Effector memory CD4-positive, alpha-beta T cell (primary cell): Measurements from ENCODE around the gene IGFALS.

Source experiments
- DNase-seq, 3 donors: peaks; one replicate each; pipeline ENCODE4 v3.0.0-alpha.2; 2020
- H3K27ac ChIP-seq: 2 replicates; pipeline ENCODE4 v1.7.0; 2013; ENCODE audit warnings: mild to moderate bottlenecking, low read length, moderate library complexity; ENCODE audit not compliant: insufficient read depth, poor library complexity, severe bottlenecking
- H3K27me3 ChIP-seq: replicated peaks from 2 replicates; pipeline ENCODE4 v1.7.0; 2013; ENCODE audit warnings: mild to moderate bottlenecking, low read length; ENCODE audit not compliant: insufficient read depth, control insufficient read depth, poor library complexity, severe bottlenecking
- H3K36me3 ChIP-seq: 2 replicates; pipeline ENCODE4 v1.7.0; 2013; ENCODE audit warnings: mild to moderate bottlenecking, low read length, moderate library complexity; ENCODE audit not compliant: control insufficient read depth, insufficient read depth
- H3K4me1 ChIP-seq: 2 replicates; pipeline ENCODE4 v1.7.0; 2013; ENCODE audit warnings: low read length, mild to moderate bottlenecking; ENCODE audit not compliant: control insufficient read depth, insufficient read depth, poor library complexity, severe bottlenecking
- H3K4me3 ChIP-seq: 2 replicates; pipeline ENCODE4 v1.7.0; 2013; ENCODE audit warnings: low read length, low read depth, mild to moderate bottlenecking; ENCODE audit not compliant: insufficient read depth, poor library complexity, severe bottlenecking
- H3K9me3 ChIP-seq: 2 replicates; pipeline ENCODE4 v1.7.0; 2013; ENCODE audit warnings: mild to moderate bottlenecking, low read length, moderate library complexity; ENCODE audit not compliant: control insufficient read depth

IGFALS gene

GRCh38 chr16:1782408-1783264 lies 10.9 kb downstream of the IGFALS start, which contains the start of the genes NUBP2 and SPSB3:
TSS of gene NUBP2 (plus strand) at chr16:1782960. CDS start at chr16:1783021, 61 bp downstream.
TSS of gene SPSB3 (minus strand) at chr16:1782571. CDS start at chr16:1781483, 1,088 bp downstream.
- H3K4me1 ChIP-seq = peaks cover 9% of the 10 kb centered on the region
- no peaks in the 10 kb centered on the region for H3K9me3 ChIP-seq
- H3K36me3 ChIP-seq = peaks cover 19% of the 10 kb centered on the region
- no peaks in the 10 kb centered on the region for H3K27me3 ChIP-seq
- peak within 1 kb of the TSS; percentile 81 for H3K4me3 ChIP-seq
- H3K27ac ChIP-seq = peak within 1 kb of the TSS; percentile 82
- peak; percentile 98 to 99 (median 98) for DNase-seq

- peak in 2 of 3 donors; percentile 18 to 20 for DNase-seq
- peaks cover 9% of the 10 kb centered on the region for H3K4me1 ChIP-seq
- H3K27ac ChIP-seq = peak overlapping the region; percentile 82
- H3K27me3 ChIP-seq = no peaks in the 10 kb centered on the region
- peak overlapping the region; percentile 81 for H3K4me3 ChIP-seq
- H3K36me3 ChIP-seq = peaks cover 20% of the 10 kb centered on the region
- no peaks in the 10 kb centered on the region for H3K9me3 ChIP-seq
Measured at GRCh38 chr16:1781758-1782407, 11.6 kb downstream of the IGFALS start.

- DNase-seq = no peak
- no peaks in the 10 kb centered on the region for H3K9me3 ChIP-seq
- peaks cover 9% of the 10 kb centered on the region for H3K4me1 ChIP-seq
- H3K27me3 ChIP-seq = no peaks in the 10 kb centered on the region
- H3K36me3 ChIP-seq = peaks cover 20% of the 10 kb centered on the region
- H3K4me3 ChIP-seq = peak overlapping the region; percentile 81
- H3K27ac ChIP-seq = no peak overlapping the region
Measured at GRCh38 chr16:1781254-1781653, 12.3 kb downstream of the IGFALS start.

GRCh38 chr16:1780677-1781072 lies 12.8 kb downstream of the IGFALS start:
- no peaks in the 10 kb centered on the region for H3K9me3 ChIP-seq
- no peaks in the 10 kb centered on the region for H3K27me3 ChIP-seq
- H3K36me3 ChIP-seq = peaks cover 25% of the 10 kb centered on the region
- no peak overlapping the region for H3K27ac ChIP-seq
- DNase-seq = no peak
- no peak overlapping the region for H3K4me3 ChIP-seq
- peaks cover 9% of the 10 kb centered on the region for H3K4me1 ChIP-seq

GRCh38 chr16:1779741-1780676 lies 13.5 kb downstream of the IGFALS start:
- no peak for DNase-seq
- peaks cover 9% of the 10 kb centered on the region for H3K4me1 ChIP-seq
- no peak overlapping the region for H3K27ac ChIP-seq
- no peak overlapping the region for H3K4me3 ChIP-seq
- H3K27me3 ChIP-seq = no peaks in the 10 kb centered on the region
- H3K36me3 ChIP-seq = peaks cover 27% of the 10 kb centered on the region
- no peaks in the 10 kb centered on the region for H3K9me3 ChIP-seq

- H3K27me3 ChIP-seq = no peaks in the 10 kb centered on the region
- H3K4me3 ChIP-seq = no peak overlapping the region
- H3K4me1 ChIP-seq = peaks cover 13% of the 10 kb centered on the region
- H3K9me3 ChIP-seq = no peaks in the 10 kb centered on the region
- H3K36me3 ChIP-seq = peaks cover 27% of the 10 kb centered on the region
- DNase-seq = no peak
- no peak overlapping the region for H3K27ac ChIP-seq
Measured at GRCh38 chr16:1779234-1779701, 14.2 kb downstream of the IGFALS start.

- H3K27ac ChIP-seq = no peak overlapping the region
- no peaks in the 10 kb centered on the region for H3K27me3 ChIP-seq
- peaks cover 27% of the 10 kb centered on the region for H3K36me3 ChIP-seq
- no peak for DNase-seq
- peaks cover 20% of the 10 kb centered on the region for H3K4me1 ChIP-seq
- H3K9me3 ChIP-seq = no peaks in the 10 kb centered on the region
- no peak overlapping the region for H3K4me3 ChIP-seq
Measured at GRCh38 chr16:1778200-1779179, 15.0 kb downstream of the IGFALS start.

- Histone ChIP-seq H3K27me3 (no peaks in the 10 kb centered on the region), H3K36me3 (peaks cover 27% of the 10 kb centered on the region)
Measured at GRCh38 chr16:1777375-1778199, 15.9 kb downstream of the IGFALS start.

More at GRCh38 chr16:1777375-1778199, 15.9 kb downstream of the IGFALS start:
- Histone ChIP-seq H3K4me3 (no peak overlapping the region), H3K27ac (no peak overlapping the region), H3K4me1 (peaks cover 21% of the 10 kb centered on the region), H3K9me3 (no peaks in the 10 kb centered on the region)
- DNase-seq = no peak
